HepG2 (cell line): ENCODE measurements around the gene NAPG. TPM values are rescaled to one million over a fixed set of nuclear protein-coding genes. Genes with fewer than 3 reads are reported as not detected.
"Not testable (repeated sequence)": the region's sequence is repeated elsewhere in the genome, so short reads cannot be mapped to it uniquely, and the experiment has no call there.

Experiments used
- ATAC-seq: fragments of 200-7000 bp; cut with Tn5 transposase; 3 replicates; pipeline ENCODE4 v1.9.1; 2020; ENCODE audit warnings: mild to moderate bottlenecking, moderate library complexity
- BruUV-seq: library from RNA; stranded (reverse); fragments of 400-500 nt; replicated peaks from 2 replicates; lab custom pipeline; 2021; lab: Mats Ljungman, UMichigan
- CTCF ChIA-PET: fragments of 300-600 bp; formaldehyde crosslinking; extraction: SDS; loops from one replicate; lab custom pipeline; 2021; ENCODE audit warnings: low total read pairs, inconsistent platforms, low intra/inter-chr PET ratio; lab: Yijun Ruan, JAX
- POLR2A ChIA-PET: fragments of 350-600 bp; sonication (Branson Sonifier 250); formaldehyde crosslinking; loops from one replicate; lab custom pipeline; 2020; ENCODE audit warnings: antibody characterized with exemption, inconsistent platforms; lab: Yijun Ruan, JAX
- DNase-seq: peaks from one replicate; pipeline ENCODE4 v3.0.0-alpha.2; 2015; ENCODE audit warnings: low spot score
- FAIRE-seq: peaks from 3 replicates; lab custom pipeline; 2011; peaks lifted over from hg19 to GRCh38; lab: Jason Lieb, UNC
- H2AFZ ChIP-seq: one replicate; pipeline ENCODE4 v1.6.1; 2011; ENCODE audit warnings: low read length, inconsistent platforms
- H3K27ac ChIP-seq: fragments of 300-600 bp; 3 replicates; pipeline ENCODE4 v1.8.0; 2011; ENCODE audit warnings: mixed run types, mild to moderate bottlenecking, mixed read lengths, low read length, inconsistent platforms; ENCODE audit not compliant: insufficient read depth; ENCODE audit errors: extremely low read length
- H3K27me3 ChIP-seq, 2 experiments: fragments of 200-600 bp in 1 of 2; 2 replicates in 1 of 2; 3 replicates in 1 of 2; pipeline versions ENCODE4 v1.6.0 to v1.8.0; 2011; ENCODE audit warnings: low read length in 2 of 2, mild to moderate bottlenecking in 2 of 2, moderate library complexity in 2 of 2, inconsistent platforms in 1 of 2; ENCODE audit not compliant: insufficient read depth in 2 of 2, control insufficient read depth in 1 of 2
- H3K36me3 ChIP-seq, 2 experiments: fragments of 200-600 bp in 1 of 2; replicated peaks in 1 of 2; 2 replicates in 1 of 2; 3 replicates in 1 of 2; pipeline versions ENCODE4 v1.5.1 to v1.8.0; 2011; ENCODE audit warnings: low read length in 2 of 2, inconsistent platforms in 1 of 2; ENCODE audit not compliant: insufficient read depth in 2 of 2, control insufficient read depth in 1 of 2
- H3K4me1 ChIP-seq: 2 replicates; pipeline ENCODE4 v1.5.1; 2012; ENCODE audit warnings: low read length, inconsistent platforms; ENCODE audit not compliant: insufficient read depth
- H3K4me2 ChIP-seq: 2 replicates; pipeline ENCODE4 v1.6.0; 2011; ENCODE audit warnings: low read depth, low read length, inconsistent platforms
- H3K4me3 ChIP-seq, 3 experiments: fragments of 200-600 bp in 1 of 3; sonication (generic), shearing (Covaris generic) in 1 of 3; replicated peaks in 1 of 3; 2 replicates each; pipeline ENCODE4 v1.5.1; 2011 to 2016; ENCODE audit warnings: low read length in 3 of 3, inconsistent platforms in 2 of 3, low read depth in 2 of 3, mild to moderate bottlenecking in 2 of 3, control low read depth in 1 of 3, mixed read lengths in 1 of 3; ENCODE audit not compliant: insufficient read depth in 1 of 3
- H3K79me2 ChIP-seq: one replicate; pipeline ENCODE4 v1.6.1; 2011; ENCODE audit warnings: low read length, inconsistent platforms; ENCODE audit not compliant: insufficient read depth
- H3K9ac ChIP-seq: 2 replicates; pipeline ENCODE4 v1.6.0; 2011; ENCODE audit warnings: mild to moderate bottlenecking, low read depth, low read length, inconsistent platforms; ENCODE audit not compliant: insufficient read depth
- H3K9me3 ChIP-seq: 2 replicates; pipeline ENCODE4 v1.5.1; 2012; ENCODE audit warnings: mild to moderate bottlenecking, low read length
- H4K20me1 ChIP-seq: 2 replicates; pipeline ENCODE4 v1.6.0; 2011; ENCODE audit warnings: inconsistent platforms, mild to moderate bottlenecking, low read length, moderate library complexity; ENCODE audit not compliant: insufficient read depth
- DR1 ChIP-seq: sonication (generic); formaldehyde crosslinking; IDR thresholded peaks from 2 replicates; pipeline ENCODE4 v1.8.0; 2021; ENCODE audit warnings: mild to moderate bottlenecking, missing genetic modification reagents, inconsistent platforms
- NONO ChIP-seq, 2 experiments: fragments of 450-650 bp in 1 of 2; sonication (generic) in 1 of 2; formaldehyde crosslinking in 1 of 2; IDR thresholded peaks in 1 of 2; conservative IDR thresholded peaks in 1 of 2; 2 replicates each; pipeline versions ENCODE4 v1.6.1 to v1.8.0; 2017 to 2022; ENCODE audit warnings: mild to moderate bottlenecking in 1 of 2, missing genetic modification reagents in 1 of 2, moderate library complexity in 1 of 2
- SIX1 ChIP-seq: sonication (generic); formaldehyde crosslinking; IDR thresholded peaks from 2 replicates; pipeline ENCODE4 v1.4.0; 2020; ENCODE audit warnings: missing genetic modification reagents, borderline replicate concordance
- TEAD3 ChIP-seq: optimal IDR thresholded peaks from 2 replicates; pipeline ENCODE3; 2016; ENCODE audit warnings: borderline replicate concordance
- ZNF234 ChIP-seq: sonication (generic); formaldehyde crosslinking; conservative IDR thresholded peaks from 2 replicates; pipeline ENCODE4 v1.5.1; 2020; ENCODE audit warnings: mild to moderate bottlenecking, missing genetic modification reagents
- ZNF264 ChIP-seq: sonication (generic); formaldehyde crosslinking; IDR thresholded peaks from 2 replicates; pipeline ENCODE4 v1.4.0; 2020; ENCODE audit warnings: missing genetic modification reagents
- ZNF570 ChIP-seq: sonication (generic); formaldehyde crosslinking; IDR thresholded peaks from 2 replicates; pipeline ENCODE4 v1.4.0; 2020; ENCODE audit warnings: mild to moderate bottlenecking, missing genetic modification reagents, borderline replicate concordance
- WGBS: methylation state at CpG from one replicate; pipeline ENCODE4 v1.1.6; 2017; ENCODE audit warnings: low lambda C conversion rate; 5-methylcytosine and 5-hydroxymethylcytosine counted together
- in situ Hi-C: cut with HindIII; loops from 2 replicates; pipeline ENCODE4 v1.10.0; 2017; ENCODE audit warnings: low pct_unique_long_range_greater_than_20kb; ENCODE audit not compliant: extremely low pct_ligation_motif_present
- intact Hi-C: fragments of 100-400 bp; cut with micrococcal nuclease; formaldehyde crosslinking; loops from one replicate; pipeline ENCODE4 v1.10.0; 2022; ENCODE audit not compliant: unreplicated experiment
- polyA plus RNA-seq, 8 experiments: library from polyadenylated mRNA; depleted of rRNA in 3 of 8; stranded (reverse) in 7 of 8; unstranded in 1 of 8; fragments of >200 nt; fragmentation: Illumina TruSeq in 4 of 8; extraction: Trizol in 4 of 8; gene quantifications; 2 replicates each; pipeline versions ENCODE4 v1.2.1 to v1.2.3, GENCODE V29; 2011 to 2016; ENCODE audit warnings: low read depth in 4 of 8, missing spikeins in 1 of 8, mixed read lengths in 1 of 8; ENCODE audit not compliant: insufficient read depth in 1 of 8
- total RNA-seq, 5 experiments: library from RNA; depleted of rRNA; stranded (reverse); fragments of >200 nt; fragmentation: Illumina TruSeq; extraction: Trizol; gene quantifications; 2 replicates each; pipeline ENCODE4 v1.2.3, GENCODE V29; 2016; ENCODE audit warnings: low read depth in 1 of 5
- TF ChIP-seq, protein P1 (sequence below): sonication (generic); formaldehyde crosslinking; IDR thresholded peaks from 2 replicates; pipeline ENCODE4 v1.8.0; 2022; ENCODE audit warnings: mild to moderate bottlenecking, missing genetic modification reagents
- TF ChIP-seq, protein P2 (sequence below): sonication (generic); formaldehyde crosslinking; IDR thresholded peaks from 2 replicates; pipeline ENCODE4 v1.5.1; 2020; ENCODE audit warnings: mild to moderate bottlenecking, missing genetic modification reagents, borderline replicate concordance

NAPG gene
- total and polyA plus RNA-seq, 2 of the 13 experiments (the other 11 are each of a cell fraction or from before 2014, with no cell fraction given): 19.8 to 34.4 TPM

DNA sequence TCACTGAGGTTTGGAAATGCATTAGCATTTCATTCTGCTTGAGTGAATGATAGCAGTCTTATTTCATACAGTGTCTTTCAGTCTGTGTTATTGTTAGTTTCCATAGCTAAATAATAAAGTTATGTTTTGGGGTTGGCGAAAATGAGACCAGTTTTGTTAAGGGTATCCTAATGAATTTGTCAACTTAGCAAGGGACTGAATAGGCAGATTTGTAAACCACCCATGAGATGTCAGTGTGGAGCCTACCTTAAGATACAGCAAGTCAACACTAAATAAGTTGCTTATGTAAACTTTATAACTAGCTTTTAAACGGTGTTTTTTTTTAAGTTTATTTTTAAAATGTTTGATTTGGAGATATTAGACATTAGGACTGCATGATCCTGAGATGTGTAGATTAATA, 11.9 kb downstream of the NAPG start (continued):
- TF ChIP-seq, protein P1, sequence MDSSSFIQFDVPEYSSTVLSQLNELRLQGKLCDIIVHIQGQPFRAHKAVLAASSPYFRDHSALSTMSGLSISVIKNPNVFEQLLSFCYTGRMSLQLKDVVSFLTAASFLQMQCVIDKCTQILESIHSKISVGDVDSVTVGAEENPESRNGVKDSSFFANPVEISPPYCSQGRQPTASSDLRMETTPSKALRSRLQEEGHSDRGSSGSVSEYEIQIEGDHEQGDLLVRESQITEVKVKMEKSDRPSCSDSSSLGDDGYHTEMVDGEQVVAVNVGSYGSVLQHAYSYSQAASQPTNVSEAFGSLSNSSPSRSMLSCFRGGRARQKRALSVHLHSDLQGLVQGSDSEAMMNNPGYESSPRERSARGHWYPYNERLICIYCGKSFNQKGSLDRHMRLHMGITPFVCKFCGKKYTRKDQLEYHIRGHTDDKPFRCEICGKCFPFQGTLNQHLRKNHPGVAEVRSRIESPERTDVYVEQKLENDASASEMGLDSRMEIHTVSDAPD: no peak
- TF ChIP-seq DR1 (CRISPR knock-in tag) (no peak), SIX1 (CRISPR knock-in tag) (no peak)

DNA sequence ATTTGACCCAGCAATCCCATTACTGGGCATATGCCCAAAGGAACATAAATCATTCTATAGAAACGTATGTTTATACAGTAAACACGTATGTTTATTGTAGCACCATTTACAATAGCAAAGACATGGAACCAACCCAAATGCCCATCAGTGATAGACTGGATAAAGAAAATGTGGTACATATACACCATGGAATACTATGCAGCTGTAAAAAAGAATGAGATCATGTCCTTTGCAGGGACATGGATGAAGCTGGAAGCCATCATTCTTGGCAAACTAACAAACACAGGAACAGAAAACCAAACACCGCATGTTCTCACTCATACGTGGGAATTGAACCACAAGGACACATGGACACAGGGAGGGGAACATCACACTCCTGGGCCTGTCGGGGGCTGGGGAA, 13.3 kb downstream of the NAPG start:
- H3K79me2 ChIP-seq, H4K20me1 ChIP-seq, H2AFZ ChIP-seq, DNase-seq, H3K4me1 ChIP-seq, H3K9me3 ChIP-seq, H3K9ac ChIP-seq, H3K27ac ChIP-seq, intact Hi-C loops, FAIRE-seq, H3K4me3 ChIP-seq, H3K27me3 ChIP-seq, POLR2A ChIA-PET, in situ Hi-C loops, CTCF ChIA-PET, ATAC-seq, H3K4me2 ChIP-seq, BruUV-seq: not testable (repeated sequence)
- WGBS: 95% methylated on average over 5 of the region's 5 CpGs
- peaks cover 7 to 41% of the 10 kb centered on the region in 2 experiments for H3K36me3 ChIP-seq

DNA sequence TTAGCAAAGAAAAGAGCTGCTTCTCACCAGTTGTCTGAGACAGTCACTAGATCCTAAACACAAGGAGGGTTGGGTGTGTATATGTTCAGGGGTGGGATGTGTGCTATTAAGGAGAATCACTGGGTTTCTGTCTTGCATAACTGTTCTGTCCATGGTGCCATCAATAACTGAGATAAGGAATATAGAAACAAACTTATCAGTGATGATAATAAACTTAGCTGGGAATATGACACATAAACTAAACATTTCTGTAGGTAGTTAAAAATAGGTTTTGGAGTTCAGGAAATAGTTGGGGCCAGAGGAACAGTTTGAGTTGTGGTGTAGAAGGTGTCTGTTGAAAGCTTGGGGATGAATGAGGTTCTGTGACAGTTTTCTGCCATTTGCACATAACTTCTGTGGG, 17.4 kb downstream of the NAPG start:
- Histone ChIP-seq H3K27ac (no peak overlapping the region), H3K4me1 (peaks cover 20% of the 10 kb centered on the region), H3K4me3 (no peak overlapping the region), H3K4me2 (no peak overlapping the region), H4K20me1 (no peaks in the 10 kb centered on the region; the same call in 1 of the 2 replicates), H3K79me2 (no peaks in the 10 kb centered on the region), H3K36me3 (peaks cover 18 to 67% of the 10 kb centered on the region in 2 experiments), H3K9ac (no peak overlapping the region), H3K27me3 (no peaks in the 10 kb centered on the region), H2AFZ (no peak overlapping the region), H3K9me3 (no peaks in the 10 kb centered on the region)
- ATAC-seq (no peak), FAIRE-seq (no peak), DNase-seq (no peak)
- intact Hi-C loops: no loop called here
- in situ Hi-C loops: no loop called here
- CTCF ChIA-PET: no interaction called here
- POLR2A ChIA-PET: no interaction called here
- BruUV-seq: no TSS peak
- no peak for TF ChIP-seq NONO (IDR thresholded peaks at IDR 0.05)
- no peak for TF ChIP-seq NONO (CRISPR knock-in tag; conservative IDR thresholded peaks at IDR 0.05)
- TF ChIP-seq, protein P2, sequence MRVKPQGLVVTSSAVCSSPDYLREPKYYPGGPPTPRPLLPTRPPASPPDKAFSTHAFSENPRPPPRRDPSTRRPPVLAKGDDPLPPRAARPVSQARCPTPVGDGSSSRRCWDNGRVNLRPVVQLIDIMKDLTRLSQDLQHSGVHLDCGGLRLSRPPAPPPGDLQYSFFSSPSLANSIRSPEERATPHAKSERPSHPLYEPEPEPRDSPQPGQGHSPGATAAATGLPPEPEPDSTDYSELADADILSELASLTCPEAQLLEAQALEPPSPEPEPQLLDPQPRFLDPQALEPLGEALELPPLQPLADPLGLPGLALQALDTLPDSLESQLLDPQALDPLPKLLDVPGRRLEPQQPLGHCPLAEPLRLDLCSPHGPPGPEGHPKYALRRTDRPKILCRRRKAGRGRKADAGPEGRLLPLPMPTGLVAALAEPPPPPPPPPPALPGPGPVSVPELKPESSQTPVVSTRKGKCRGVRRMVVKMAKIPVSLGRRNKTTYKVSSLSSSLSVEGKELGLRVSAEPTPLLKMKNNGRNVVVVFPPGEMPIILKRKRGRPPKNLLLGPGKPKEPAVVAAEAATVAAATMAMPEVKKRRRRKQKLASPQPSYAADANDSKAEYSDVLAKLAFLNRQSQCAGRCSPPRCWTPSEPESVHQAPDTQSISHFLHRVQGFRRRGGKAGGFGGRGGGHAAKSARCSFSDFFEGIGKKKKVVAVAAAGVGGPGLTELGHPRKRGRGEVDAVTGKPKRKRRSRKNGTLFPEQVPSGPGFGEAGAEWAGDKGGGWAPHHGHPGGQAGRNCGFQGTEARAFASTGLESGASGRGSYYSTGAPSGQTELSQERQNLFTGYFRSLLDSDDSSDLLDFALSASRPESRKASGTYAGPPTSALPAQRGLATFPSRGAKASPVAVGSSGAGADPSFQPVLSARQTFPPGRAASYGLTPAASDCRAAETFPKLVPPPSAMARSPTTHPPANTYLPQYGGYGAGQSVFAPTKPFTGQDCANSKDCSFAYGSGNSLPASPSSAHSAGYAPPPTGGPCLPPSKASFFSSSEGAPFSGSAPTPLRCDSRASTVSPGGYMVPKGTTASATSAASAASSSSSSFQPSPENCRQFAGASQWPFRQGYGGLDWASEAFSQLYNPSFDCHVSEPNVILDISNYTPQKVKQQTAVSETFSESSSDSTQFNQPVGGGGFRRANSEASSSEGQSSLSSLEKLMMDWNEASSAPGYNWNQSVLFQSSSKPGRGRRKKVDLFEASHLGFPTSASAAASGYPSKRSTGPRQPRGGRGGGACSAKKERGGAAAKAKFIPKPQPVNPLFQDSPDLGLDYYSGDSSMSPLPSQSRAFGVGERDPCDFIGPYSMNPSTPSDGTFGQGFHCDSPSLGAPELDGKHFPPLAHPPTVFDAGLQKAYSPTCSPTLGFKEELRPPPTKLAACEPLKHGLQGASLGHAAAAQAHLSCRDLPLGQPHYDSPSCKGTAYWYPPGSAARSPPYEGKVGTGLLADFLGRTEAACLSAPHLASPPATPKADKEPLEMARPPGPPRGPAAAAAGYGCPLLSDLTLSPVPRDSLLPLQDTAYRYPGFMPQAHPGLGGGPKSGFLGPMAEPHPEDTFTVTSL (CRISPR knock-in tag): no peak
- TF ChIP-seq ZNF234 (CRISPR knock-in tag): no peak
- no peak for TF ChIP-seq TEAD3
- TF ChIP-seq ZNF264 (CRISPR knock-in tag): no peak
- TF ChIP-seq ZNF570 (CRISPR knock-in tag): no peak
